ENCODE measurements around the gene COQ6.

Gene COQ6

GRCh38 chr14:73945159-73945670 is 4.9 kb upstream of the COQ6 start:
- no peak for TF ChIP-seq CTCF (IDR thresholded peaks at IDR 0.05; ENCODE audit: low read depth, low read length, missing control alignments)
- no peak for DNase-seq (ENCODE audit: extremely low read depth, low read depth)
- no peak overlapping the region for H3K4me3 ChIP-seq (replicated peaks; ENCODE audit: low read depth, low read length)

- DNase-seq (ENCODE audit: extremely low read depth, low read depth): no peak
- no peak for TF ChIP-seq CTCF (IDR thresholded peaks at IDR 0.05; ENCODE audit: low read depth, low read length, missing control alignments)
- H3K4me3 ChIP-seq (replicated peaks; ENCODE audit: low read depth, low read length): no peak overlapping the region
These were observed 3.6 kb downstream of the COQ6 start for GRCh38 chr14:73953731-73954130.

GRCh38 chr14:73955674-73956073 is 5.6 kb downstream of the COQ6 start:
- no peak for TF ChIP-seq CTCF (IDR thresholded peaks at IDR 0.05; ENCODE audit: low read depth, low read length, missing control alignments)
- no peak for DNase-seq (ENCODE audit: extremely low read depth, low read depth)
- no peak overlapping the region for H3K4me3 ChIP-seq (replicated peaks; ENCODE audit: low read depth, low read length)

- no peak for TF ChIP-seq CTCF (IDR thresholded peaks at IDR 0.05; ENCODE audit: low read depth, low read length, missing control alignments)
- DNase-seq (ENCODE audit: extremely low read depth, low read depth): no peak
- H3K4me3 ChIP-seq (replicated peaks; ENCODE audit: low read depth, low read length): no peak overlapping the region
These were observed 8.5 kb downstream of the COQ6 start for GRCh38 chr14:73958591-73958990.

GRCh38 chr14:73961192-73961591 is 11.1 kb downstream of the COQ6 start:
- DNase-seq (ENCODE audit: extremely low read depth, low read depth): no peak
- TF ChIP-seq CTCF (IDR thresholded peaks at IDR 0.05; ENCODE audit: low read depth, low read length, missing control alignments): no peak

GRCh38 chr14:73965216-73965615 is 15.1 kb downstream of the COQ6 start:
- no peak for DNase-seq (ENCODE audit: extremely low read depth, low read depth)
- no peak overlapping the region for H3K4me3 ChIP-seq (replicated peaks; ENCODE audit: low read depth, low read length)
- TF ChIP-seq CTCF (IDR thresholded peaks at IDR 0.05; ENCODE audit: low read depth, low read length, missing control alignments): no peak

More at GRCh38 chr14:73961192-73961591, 11.1 kb downstream of the COQ6 start:
- H3K4me3 ChIP-seq (replicated peaks; ENCODE audit: low read depth, low read length): no peak overlapping the region

- no peak for TF ChIP-seq CTCF (IDR thresholded peaks at IDR 0.05; ENCODE audit: low read depth, low read length, missing control alignments)
- H3K4me3 ChIP-seq (replicated peaks; ENCODE audit: low read depth, low read length): no peak overlapping the region
- DNase-seq (ENCODE audit: extremely low read depth, low read depth): no peak
These were observed 18.8 kb downstream of the COQ6 start for GRCh38 chr14:73968885-73969284.
